Limb (tissue), 2 donors: ENCODE measurements around the gene CEMIP2.
"Not testable (repeated sequence)": the region's sequence is repeated elsewhere in the genome, so short reads cannot be mapped to it uniquely, and the experiment has no call there.

Experiments
- DNase-seq, 2 donors: peaks; one replicate each; pipeline ENCODE4 v3.0.0-alpha.2; 2016; ENCODE audit errors: extremely low spot score in 2 of 2

The CEMIP2 gene

DNA sequence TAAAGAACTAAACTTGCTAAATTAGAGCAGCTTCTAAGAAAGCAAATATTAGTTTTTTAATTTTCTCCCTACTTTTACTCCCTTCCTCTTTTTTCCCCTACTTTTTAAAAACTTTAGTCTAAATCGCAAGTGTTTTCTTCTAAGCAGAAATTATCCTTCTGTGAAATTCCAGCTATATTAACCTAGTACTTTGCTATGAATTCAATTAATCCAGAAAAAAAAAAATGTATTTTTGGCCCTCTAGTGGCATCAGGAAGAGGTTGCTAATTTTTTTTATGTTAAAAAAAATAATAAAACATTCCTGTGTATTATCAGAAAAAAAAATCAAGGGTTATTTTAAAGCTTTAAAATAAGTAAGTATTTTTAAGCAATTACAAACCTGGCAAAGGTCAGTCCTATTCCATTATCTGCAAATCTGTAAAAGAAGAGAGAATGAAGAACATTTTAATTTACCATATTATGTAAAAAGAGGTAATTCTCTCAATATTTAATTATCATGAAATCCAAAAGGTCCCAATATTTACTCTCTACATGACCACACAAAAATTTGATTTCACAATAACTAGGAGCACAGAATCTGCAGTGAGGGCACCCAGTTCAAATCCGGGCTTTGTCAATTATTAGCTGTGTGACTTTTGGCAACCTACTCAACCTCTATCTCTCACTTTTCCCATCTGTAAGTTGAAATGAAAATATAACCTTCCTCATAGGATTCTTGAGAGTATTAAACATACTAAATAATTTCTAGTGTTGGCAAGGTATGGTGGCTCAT, 52.0 kb downstream of the CEMIP2 start:
- DNase-seq, result no peak

DNA sequence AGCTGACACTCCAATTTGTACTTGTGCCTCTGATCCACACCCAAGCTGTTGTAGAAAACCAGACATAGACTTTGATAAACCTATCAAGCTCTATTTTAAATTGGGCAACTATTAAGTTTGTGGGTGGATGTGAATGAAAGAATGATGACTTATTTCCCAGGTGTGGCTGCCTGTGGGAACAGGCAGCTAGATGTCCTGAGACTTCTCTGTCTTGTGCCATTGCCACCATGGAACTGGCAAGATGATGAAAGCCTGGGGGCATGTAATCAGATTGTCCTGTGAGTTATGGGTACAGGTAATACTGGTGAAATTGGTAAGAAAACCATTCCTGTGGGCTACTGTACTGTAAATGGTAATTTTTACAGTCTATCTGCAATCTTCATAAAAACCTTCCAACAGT, 57.5 kb downstream of the CEMIP2 start:
- no peak for DNase-seq

DNA sequence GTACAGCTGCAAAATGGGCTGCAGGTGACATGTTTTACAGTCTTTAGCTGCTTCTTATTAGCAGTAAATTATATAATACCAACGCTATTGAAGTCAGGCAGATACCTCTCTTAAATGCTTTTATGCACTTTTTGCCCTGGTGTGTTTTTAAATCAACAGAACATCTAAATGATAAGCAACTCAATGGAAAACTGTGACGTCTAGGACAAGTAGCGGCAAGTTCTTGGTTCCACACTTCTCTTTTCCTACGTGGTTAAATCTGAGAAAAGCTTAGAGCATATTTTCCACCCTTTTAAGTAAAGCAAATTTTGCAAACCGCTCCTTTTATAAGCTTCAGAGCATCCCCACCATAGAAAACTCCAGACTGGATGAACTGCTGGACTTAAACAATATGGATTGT, 58.1 kb downstream of the CEMIP2 start:
- DNase-seq, result no peak

DNA sequence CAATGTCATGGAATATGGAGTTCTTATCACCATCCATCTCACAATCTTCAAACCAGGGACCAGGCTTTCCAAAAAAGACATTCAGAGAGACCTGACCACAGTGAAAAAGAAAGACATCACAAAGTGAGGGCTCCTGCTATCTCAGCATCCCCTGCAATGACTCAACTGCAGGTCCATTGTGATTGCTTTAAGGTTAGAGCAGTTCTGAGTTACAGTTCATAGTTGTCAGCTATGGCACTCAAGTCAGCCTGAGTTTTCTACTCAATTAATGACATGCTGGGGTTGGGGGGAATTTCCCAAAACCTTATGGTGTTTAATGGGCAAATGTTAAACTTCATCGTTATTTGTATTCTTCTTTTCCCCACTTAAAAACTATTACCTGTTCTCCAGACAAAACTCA, 58.9 kb downstream of the CEMIP2 start:
- DNase-seq, result no peak

DNA sequence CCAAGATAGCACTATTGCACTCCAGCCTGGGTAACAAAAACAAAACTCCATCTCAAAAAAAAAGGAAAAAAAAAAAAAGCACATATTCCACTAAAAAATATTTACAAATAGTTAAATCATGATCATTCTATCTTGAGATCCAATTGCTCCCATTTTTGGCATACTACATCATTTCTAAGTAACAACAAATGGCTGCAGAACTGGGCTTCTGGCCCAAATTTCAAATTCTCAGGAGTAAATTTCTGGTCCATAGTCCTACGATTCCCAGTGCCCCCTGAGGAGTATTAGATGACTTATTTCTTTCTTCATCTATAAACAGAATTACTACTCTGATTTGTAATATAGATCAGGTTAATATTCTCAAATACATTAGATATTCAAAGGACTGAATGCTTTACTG, 62.1 kb downstream of the CEMIP2 start:
- no peak for DNase-seq

DNA sequence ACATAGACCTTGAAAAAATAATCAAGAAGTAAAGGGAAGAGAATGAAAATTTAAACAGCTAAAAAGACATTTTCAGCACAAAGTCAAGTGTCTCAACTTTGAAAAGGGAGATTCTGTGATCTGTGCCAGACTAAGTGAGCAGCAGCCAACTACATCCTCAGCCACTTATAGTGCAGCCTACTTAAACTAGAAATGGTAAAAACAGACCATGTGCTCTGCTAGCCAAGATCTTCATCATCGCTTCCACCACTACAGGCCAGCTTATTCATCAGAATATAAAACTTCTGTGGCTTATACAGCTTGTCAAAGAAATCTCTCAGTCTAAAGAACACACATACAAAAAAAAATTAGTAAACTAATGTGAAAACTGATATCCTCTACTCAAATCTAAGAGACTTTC, 63.5 kb downstream of the CEMIP2 start:
- DNase-seq, result peak in 1 of 2 donors; percentile 36

DNA sequence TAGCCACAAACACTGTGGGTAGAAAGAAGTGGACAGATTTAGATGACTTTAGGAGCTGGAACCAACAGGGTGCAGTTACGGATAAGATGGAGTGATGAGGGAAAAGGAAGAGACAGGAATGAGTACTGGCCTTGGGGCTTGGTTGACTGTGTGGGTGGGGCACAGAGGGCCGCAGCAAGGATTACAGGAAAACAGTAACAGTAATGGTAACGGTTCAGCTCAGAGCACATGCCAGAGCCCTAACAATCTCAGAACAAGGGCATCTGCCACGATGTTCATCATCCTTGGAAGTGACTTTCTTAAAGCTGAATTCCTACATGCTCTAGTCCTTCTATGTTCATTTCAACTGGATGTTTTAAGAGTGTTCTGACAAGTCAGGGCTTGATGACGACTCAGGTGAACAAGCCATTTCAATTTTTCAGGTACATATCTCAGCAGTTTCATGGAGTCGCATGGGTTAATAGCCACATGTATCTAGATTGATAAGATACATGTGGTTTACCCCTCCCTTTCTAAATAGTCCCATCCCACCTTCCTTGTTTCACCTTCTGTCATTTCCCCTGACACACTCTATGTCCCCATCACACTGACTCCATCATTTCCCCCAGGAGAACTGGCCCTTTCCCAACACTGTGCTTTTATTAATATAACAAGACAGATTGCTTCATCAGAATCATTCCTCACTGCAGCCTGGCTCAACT, 65.0 kb downstream of the CEMIP2 start:
- DNase-seq, result no peak

DNA sequence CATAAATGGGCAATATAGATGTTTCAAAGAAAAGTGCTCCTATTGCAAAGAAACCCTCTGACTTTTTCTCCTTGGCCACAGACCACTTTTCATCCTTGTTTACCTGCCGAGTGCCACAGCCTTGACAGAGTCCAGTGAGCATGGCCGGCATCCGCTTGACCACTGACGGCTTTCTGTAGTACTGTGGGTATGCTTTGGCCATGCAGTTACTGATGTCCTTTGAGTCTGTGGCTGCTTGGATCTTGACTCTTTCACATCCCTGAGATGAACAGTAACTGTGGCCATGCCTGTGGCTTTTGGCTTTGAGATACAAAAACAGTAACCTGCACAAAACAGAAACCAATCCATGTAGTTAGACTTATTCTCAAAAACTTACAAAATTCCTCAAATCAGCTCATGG, 70.4 kb downstream of the CEMIP2 start:
- DNase-seq, result no peak

DNA sequence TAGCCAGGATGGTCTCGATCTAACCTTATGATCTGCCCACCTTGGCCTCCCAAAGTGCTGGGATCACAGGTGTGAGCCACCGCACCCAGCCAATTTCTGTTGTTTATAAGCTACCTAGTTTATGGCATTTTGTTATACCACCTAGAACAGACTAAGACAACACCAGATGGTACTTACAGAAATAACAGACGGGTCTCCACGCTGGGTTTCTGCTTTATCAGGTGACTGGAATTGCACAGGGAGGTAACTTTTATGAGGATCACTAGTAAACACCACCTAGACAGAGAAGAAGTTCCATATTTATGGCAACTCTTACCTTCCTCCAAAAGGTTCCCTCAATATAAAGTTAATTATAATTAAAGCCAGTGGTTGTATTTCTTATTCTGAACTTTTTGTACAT, 74.0 kb downstream of the CEMIP2 start:
- no peak for DNase-seq

DNA sequence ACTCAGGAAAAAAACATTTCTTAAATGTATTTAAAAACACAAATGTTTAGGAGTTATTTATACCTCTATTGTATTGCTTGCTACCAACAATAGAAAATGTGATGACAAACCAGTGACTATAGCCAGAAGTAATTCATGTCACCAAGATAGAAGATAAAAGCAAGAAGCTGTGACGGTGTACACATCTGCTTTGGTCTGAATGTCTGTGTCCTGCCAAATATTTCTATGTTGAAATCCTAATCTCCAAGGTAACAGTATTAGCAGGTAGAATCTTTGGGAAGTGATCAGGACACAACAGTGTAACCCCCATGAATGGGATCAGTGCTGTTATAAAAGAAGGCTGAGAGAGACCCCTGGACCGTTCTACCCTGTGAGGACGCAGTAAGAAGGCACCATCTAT, 74.7 kb downstream of the CEMIP2 start:
- no peak for DNase-seq

DNA sequence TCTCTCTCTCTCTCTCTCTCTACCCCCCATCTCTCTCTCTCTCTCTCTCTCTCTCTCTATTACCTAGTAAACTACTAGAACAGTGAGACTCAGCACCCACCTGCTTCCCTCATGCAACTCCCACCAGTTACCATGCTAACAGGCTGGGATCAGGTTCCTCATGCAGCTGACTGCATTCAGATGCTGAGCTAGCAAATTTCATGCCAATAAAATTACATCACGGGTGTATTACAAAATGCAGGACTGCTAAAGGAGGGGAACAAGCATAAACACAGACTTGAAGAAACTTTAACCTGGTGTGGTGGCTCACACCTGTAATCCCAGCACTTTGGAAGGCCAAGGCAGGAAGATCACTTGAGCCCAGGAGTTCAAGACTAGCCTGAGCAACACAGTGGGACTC, 76.0 kb downstream of the CEMIP2 start:
- peak in 1 of 2 donors; percentile 28 for DNase-seq

DNA sequence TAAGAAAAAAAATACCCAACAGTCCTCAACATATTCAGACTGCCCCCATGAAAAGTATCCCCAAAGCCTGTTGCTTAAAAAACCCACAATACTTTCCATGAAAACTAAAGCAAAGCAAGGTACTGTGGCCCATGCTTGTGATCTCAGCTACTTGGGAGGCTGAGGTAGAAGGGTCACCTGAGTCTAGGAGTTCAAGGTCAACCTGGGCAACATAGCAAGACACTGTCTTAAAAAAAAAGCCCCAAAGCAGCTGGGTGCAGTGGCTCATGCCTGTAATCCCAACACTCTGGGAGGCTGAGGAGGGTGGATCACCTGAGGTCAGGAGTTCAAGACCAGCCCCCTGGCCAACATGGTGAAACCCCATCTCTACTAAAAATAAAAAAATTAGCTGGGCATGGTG, 76.7 kb downstream of the CEMIP2 start:
- DNase-seq, result not testable (repeated sequence)

DNA sequence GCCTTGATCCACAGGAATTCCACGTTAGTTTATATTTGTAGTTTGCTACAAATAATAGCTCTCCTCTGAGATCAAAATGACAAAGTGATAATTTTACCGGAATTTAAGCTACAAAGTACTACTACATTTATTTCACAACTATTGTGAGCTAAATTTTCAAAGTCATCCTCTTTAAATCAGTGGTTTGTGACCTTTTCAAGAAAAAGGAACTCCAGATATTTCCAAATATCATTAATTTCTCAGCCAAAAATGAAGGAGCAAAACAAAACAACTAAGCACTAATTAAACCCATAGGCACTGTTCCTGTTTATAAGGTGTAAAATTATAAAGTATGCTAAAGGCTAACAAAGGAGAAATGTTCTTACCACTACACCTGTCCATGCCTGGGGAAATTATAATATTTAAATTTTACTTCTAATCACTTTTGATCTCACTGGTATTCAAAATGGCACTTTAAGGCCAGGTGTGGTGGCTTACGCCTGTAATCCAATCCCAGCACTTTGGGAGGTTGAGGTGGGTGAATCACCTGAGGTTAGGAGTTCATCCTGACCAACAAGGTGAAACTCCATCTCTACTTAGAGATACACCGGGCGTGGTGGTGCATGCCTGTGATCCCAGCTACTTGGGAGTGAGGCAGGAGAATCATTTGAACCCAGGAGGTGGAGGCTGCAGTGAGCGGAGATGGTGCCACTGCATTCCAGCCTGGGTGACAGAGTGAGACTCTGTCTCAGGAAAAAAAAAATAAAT, 77.5 kb downstream of the CEMIP2 start:
- no peak for DNase-seq

DNA sequence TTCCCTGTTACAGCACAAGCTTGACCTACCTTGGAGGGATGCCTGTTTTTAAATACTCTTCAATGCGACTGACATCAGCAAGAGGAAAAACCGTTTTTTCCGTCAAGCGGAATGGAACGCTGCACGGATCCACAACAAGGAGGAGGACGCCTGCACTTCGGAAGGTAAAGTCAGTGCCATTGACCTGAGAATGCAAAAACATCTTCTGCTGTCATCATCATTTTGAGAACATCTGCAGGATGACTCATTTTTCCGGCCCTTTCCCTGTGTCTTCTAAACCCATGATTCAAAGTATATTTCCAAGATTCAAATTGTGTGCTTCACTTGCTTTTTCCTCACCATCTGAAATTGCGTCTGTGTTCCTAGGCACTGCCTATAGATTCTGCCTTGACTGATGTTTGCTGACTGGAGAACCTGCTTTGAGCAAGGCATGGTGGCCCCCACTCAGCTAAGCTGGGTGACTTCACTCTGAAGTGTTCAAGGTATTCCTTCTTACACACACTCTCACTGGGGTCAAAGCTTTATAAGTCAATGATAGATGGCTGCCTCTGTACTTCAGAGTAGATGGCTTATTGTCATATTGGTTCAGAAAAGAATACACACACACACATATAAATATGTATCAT, 78.1 kb downstream of the CEMIP2 start:
- DNase-seq, result no peak

DNA sequence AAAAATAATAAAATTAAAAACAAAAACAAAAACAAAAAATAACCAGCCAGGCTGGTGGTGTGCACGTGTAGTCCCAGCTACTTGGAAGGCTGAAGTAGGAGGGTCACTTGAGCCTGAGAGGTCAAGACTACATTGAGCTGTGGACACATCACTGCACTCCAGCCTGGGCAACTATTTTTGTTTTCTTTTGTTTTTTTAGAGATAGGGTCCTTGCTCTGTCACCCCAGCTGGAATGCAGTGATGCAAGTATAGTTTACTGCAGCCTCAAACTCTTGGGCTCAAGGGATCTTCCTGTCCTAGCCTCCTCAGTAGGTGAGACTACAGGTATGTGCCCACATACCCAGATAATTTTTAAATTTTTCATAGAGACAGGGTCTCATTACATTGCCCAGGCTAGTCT, 80.6 kb downstream of the CEMIP2 start:
- DNase-seq, result no peak

DNA sequence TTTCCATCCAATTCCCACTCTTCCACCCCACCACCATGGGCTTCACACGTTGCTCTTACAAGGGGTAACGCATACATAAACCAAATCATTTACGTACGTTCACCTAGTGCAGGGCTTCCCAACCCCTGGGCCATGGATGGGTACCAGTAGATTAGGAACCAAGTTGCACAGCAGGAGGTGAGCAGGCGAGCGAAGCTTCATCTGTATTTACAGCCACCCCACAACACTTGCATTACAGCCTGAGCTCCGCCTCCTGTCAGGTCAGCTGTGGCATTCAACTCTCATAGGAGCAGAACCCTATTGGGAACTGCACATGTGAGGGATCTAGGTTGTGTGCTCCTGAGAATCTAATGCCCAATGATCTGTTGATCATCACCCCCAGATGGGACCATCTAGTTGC, 82.3 kb downstream of the CEMIP2 start:
- DNase-seq, result no peak

DNA sequence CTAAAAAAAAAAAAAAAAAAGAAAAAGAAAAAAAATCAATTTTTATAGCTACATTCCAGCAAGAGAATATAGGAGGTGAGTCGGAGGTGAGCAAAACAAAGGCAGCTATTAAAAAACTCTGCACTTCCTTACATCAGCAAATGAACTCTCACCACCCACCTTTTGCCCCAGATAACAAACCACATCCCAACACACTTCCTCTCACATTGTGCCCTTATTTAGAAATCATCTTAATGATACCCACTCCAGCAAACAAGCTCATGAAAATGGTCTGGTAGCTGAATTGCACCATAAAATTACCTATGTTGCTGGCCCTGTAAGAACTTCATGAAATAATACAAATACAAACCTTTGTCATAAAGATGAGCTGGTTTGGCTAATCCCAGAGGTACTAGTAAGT, 82.9 kb downstream of the CEMIP2 start:
- DNase-seq, result no peak

DNA sequence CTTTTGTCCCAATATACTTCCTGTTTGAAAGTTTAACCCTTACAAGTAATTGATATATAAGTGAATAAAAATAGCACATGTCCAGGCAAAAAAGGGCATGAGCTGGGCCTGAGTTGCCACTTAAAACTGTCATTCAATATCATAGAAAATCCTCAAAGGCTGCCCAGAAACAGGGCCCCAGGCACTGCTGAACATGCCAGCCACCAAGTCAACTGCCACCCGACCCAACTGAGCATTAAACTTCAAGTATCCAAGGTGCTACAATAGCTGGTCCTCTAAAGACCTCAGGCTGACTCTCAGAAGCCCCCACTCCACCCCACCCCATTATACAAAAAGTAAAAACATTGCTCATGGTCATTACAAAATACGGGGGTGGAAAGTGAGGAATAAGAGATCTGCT, 83.7 kb downstream of the CEMIP2 start:
- DNase-seq, result no peak

DNA sequence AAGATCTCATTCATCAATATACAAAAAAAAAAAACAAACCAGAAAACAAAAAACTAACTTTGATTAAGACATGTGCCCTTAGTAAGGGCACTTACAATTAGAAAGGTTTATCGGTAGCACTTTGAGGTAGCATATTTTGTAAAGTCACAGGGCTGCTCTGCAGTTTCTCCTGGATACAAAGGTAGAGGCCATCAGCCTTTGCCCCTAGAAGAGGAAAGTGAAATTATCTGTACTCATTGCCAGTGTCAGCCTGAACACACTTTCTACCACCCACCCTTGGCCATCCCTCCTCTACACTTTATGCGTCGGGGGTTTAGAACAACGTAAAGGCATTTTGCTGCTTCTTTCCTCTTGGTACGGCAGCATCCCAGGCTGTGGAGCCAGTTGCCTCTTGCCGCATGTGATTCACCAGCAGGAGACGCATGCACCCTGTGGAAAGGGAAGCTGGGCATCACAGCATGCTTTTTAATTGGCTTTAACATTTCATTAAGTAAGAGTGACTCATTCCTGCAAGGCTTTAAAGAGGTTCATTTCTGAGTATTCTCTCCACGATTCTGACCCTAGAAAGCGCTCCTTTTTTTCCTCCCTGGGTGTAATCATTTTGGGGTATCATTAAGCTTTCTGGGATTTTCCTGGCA, 84.6 kb downstream of the CEMIP2 start:
- no peak for DNase-seq

DNA sequence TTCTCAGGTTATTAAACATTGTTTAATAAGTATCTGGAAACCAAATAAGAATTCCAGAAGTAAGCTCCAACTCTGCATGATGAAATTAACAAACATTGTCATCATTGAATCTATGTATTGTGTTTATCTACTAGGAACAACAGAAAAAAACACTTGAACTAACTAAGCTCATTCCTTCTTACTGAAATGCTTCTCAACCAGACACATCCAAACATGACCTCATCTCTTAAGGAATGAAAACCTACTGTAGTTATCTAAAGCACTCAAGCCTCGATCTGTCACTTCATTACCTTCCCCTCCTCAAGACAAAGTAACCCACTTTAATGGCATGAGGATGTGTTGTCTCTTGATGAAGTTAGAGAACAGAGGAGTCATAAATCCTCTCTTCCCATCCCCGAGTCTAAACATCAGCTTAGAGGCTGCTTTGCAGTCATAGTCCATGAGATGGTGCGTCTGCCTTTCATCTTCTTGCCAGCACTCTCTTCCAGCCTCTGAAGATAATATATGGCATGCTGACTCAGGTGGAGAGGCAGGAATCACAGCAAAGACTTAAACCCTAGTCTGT, 86.5 kb downstream of the CEMIP2 start:
- DNase-seq, result peak in 1 of 2 donors; percentile 46

DNA sequence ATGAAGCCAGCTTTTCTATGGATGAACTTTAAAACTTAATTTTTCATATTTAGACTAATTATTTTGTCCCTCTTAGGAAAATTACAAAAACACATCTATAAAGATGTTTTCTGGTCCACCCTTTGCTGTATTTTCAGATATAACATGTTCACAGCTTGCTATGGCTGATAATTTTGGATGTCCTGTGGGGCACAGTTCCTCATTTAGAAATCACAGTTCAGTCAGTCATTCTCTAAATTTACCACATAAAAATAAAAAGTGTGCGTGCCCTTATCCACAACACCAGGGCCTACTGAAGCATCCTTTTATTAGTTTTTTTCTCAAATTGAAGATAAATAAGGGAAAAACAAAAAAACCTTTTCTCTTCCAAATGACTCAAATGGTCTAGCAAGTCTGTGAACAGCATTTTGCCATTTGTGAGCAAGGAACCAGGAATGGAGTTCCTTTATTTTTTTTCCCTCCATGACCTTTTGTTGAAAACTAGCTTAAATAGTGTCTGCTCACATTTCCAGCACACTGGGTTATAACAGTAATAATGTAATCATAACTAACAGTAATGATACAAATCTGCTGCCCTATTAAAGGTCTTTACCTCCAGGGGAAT, 87.1 kb downstream of the CEMIP2 start:
- DNase-seq, result no peak
